Omental fat pad (tissue), 4 donors: Measurements from ENCODE around the gene RRP9. TPM values are rescaled to one million over a fixed set of nuclear protein-coding genes. Genes with fewer than 3 reads are reported as not detected.

Experiments used
- ATAC-seq: fragments of 150-250 bp; one replicate; pipeline ENCODE4 v1.9.1; 2016; ENCODE audit warnings: mild to moderate bottlenecking, moderate library complexity; ENCODE audit not compliant: low FRiP score
- DNase-seq: peaks from one replicate; pipeline ENCODE4 v3.0.0-alpha.2; 2019; ENCODE audit warnings: low spot score
- small RNA-seq: library from RNA; depleted of rRNA; stranded (forward); fragments of <200 nt; gene quantifications from one replicate; pipeline ENCODE3, GENCODE V24; 2016
- total RNA-seq, 4 donors: library from RNA; depleted of rRNA; stranded (reverse); fragments of >200 nt; gene quantifications; one replicate each; pipeline ENCODE4 v1.1.0, GENCODE V29; 2016
- TF ChIP-seq, protein P1 (sequence below), 3 donors: fragments of 450-650 bp; IDR thresholded peaks; one replicate each; pipeline ENCODE4 v1.5.1; 2016 to 2017; ENCODE audit warnings: antibody characterized with exemption in 3 of 3, mild to moderate bottlenecking in 3 of 3, moderate library complexity in 2 of 3

RRP9 gene
- total RNA-seq, 4 donors from 2014 or later, result 19.2 to 55.8 (median 21.3) TPM

DNA sequence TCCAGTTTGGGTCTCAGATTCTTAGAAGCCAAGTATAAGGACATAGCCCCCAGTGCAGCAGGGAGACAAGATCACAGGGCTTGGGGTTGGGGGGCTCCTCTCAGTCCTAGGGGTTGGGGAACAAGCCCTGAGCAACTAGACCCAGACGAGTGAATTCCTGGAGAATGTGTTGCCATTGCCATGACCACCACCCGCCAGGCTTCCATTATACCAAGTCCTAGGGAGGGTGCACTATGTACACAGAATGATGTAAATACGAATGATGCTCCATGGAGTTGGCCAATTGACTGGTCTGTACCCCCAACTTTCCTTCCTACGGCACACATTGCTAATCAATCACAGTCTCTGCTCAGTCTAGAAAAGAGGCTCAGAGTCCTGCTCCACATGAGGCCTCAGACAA, 47.3 kb downstream of the RRP9 start:
- TF ChIP-seq, protein P1, sequence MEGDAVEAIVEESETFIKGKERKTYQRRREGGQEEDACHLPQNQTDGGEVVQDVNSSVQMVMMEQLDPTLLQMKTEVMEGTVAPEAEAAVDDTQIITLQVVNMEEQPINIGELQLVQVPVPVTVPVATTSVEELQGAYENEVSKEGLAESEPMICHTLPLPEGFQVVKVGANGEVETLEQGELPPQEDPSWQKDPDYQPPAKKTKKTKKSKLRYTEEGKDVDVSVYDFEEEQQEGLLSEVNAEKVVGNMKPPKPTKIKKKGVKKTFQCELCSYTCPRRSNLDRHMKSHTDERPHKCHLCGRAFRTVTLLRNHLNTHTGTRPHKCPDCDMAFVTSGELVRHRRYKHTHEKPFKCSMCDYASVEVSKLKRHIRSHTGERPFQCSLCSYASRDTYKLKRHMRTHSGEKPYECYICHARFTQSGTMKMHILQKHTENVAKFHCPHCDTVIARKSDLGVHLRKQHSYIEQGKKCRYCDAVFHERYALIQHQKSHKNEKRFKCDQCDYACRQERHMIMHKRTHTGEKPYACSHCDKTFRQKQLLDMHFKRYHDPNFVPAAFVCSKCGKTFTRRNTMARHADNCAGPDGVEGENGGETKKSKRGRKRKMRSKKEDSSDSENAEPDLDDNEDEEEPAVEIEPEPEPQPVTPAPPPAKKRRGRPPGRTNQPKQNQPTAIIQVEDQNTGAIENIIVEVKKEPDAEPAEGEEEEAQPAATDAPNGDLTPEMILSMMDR (IDR thresholded peaks at IDR 0.05), result no peak
- no peak for DNase-seq
- ATAC-seq, result no peak

DNA sequence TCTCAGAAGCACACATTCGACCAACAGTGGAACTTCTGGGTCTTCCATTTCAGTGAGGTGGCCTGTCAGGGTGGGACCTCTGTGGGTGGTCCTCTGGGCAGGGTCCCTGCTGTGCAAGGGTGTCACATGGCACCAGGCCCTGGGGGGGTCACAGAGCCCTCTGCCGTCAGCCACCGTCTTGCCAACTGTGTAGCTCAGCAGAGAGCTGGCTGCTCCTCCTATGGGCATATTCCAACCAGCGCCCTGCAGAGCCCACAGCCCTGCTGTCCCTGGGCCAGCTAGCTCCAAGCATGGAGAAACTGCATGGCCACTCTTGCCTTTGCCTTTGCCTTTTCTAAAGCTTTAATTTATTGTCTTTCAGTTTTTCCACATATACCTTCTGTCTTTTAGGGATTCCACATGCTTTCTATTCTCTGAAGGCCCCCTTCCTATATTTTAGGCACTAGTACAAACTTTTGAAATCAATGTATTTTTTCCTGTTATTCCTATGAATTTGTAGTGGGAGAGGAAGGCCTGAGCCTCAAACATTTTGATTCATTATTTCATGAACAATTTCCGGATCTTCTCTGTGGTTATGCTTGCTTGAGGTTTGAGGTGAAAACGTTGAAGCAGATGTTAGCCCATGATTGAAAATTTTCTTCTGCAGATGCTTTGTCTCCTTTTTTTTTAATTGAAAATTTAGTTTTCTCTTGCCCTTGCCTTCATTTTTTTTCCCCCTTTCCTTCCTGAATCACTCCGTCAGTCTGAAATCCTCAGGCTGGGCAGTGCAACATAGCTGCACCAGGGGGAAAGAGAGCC, 50.3 kb downstream of the RRP9 start:
- DNase-seq, result no peak
- TF ChIP-seq, protein P1 (IDR thresholded peaks at IDR 0.05), result no peak
- no peak for ATAC-seq

DNA sequence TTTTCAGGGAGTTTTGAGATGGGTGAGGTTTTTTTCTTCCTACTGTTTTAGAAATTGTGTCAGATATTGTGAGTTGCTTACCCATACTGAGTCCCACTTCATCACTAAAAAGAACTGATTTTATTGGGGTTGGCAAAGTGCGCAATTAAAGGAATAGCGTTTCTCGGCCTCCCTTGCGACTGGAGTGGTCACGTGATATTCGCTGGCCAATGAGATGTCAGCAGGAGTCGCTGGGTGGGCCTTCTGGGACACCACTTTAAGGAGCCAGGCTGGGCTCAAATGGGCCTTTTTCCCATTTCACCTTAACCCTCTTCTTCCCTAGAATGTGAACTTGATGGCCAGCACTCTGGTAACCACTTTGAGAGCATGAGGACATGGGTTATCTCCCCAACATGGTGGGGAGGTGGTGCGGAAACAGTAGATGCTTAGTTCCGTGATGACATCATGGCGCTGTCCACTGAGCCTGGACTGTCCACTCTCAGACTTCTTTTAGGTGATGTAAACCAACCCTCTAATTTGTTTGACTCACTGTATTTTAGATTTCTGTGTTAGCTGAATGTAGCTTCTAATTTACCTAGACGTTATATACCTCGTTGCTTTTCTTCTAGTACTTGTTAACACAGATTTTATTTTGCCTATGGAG, 53.1 kb downstream of the RRP9 start:
- no peak for DNase-seq
- TF ChIP-seq, protein P1 (IDR thresholded peaks at IDR 0.05), result no peak
- no peak for ATAC-seq

DNA sequence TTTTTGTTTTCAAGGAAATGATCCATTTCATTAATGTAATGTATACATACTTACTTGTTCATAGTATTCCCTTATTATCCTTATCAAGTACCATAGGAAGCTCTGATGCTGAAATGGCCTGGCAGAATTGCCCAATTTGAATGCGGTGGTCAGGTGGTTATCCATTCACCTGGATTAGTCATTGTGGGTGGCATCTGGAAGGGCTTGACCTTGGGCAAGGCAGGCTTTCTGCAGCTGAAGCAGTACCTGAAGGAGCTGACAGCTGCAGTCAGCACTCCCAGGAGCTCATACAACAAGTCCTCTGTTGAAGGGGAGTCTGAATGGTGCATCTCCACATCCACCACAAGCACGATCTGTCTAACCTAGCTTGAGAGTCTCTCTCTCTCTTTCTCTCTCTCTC, 54.1 kb downstream of the RRP9 start:
- TF ChIP-seq, protein P1 (IDR thresholded peaks at IDR 0.05), result no peak
- no peak for DNase-seq

DNA sequence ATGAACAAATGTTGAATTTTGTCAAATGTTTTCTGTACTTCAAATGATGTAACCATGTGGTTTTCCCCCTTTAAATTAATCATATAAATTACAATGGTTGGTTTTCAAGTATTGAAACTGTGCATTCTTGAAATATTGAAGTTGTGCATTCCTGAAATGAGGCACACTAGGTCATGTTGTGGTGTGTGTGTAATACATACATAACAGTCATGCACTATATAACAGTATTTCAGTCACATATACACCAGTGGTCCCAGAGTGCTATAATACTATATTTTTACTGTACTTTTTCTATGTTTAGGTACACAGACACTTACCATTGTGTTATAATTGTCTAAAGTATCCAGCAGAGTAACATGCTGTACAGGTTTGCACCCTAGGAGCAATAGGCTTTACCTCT, 55.3 kb downstream of the RRP9 start:
- TF ChIP-seq, protein P1 (IDR thresholded peaks at IDR 0.05), result no peak
- DNase-seq, result no peak
- no peak for ATAC-seq

More for the DNA sequence above, 54.1 kb downstream of the RRP9 start:
- no peak for ATAC-seq

Small RNA genes within 50 kb of the gene (small RNA-seq; reads per million reads assigned to genes)
- not detected for gene AC115284.1

Other genes with a start within 250 kb of the RRP9 start
- under 1 TPM in 3 of 4 donors, not detected in 1; 0.06 to 0.48 (median 0.19) TPM for gene GRM2, start 234.8 kb downstream of the RRP9 start, total RNA-seq
- gene IQCF6, start 162.7 kb downstream of the RRP9 start, total RNA-seq, result not detected
- gene IQCF2, start 80.3 kb downstream of the RRP9 start, total RNA-seq, result not detected
- gene IQCF5, start 66.3 kb downstream of the RRP9 start, total RNA-seq, result not detected
- gene IQCF1, start 38.6 kb downstream of the RRP9 start, total RNA-seq, result not detected
- 10 to 100 TPM; 19.2 to 23.9 (median 22.8) TPM for gene PARP3, start 459 bp upstream of the RRP9 start, total RNA-seq
- gene GPR62, start 13.5 kb upstream of the RRP9 start, total RNA-seq, result under 1 TPM in 3 of 4 donors, not detected in 1; 0.19 to 0.37 (median 0.24) TPM
- 10 to 100 TPM; 21.4 to 84.0 (median 23.4) TPM for gene PCBP4, start 25.6 kb upstream of the RRP9 start, total RNA-seq
- 10 to 100 TPM; 57.3 to 87.1 (median 80.9) TPM for gene ABHD14B, start 32.1 kb upstream of the RRP9 start, total RNA-seq
- 10 to 100 TPM; 19.0 to 53.4 (median 24.5) TPM for gene ABHD14A, start 33.2 kb upstream of the RRP9 start, total RNA-seq
- 10 to 100 TPM; 34.0 to 57.7 (median 52.1) TPM for gene ACY1, start 41.6 kb upstream of the RRP9 start, total RNA-seq
- 1,000 to 10,000 TPM; 1,723 to 2,189 (median 1,972) TPM for gene RPL29, start 54.0 kb upstream of the RRP9 start, total RNA-seq
- gene DUSP7, start 114.7 kb upstream of the RRP9 start, total RNA-seq, result 10 to 100 TPM in 3 of 4 donors, 1 to 10 TPM in 1; 5.5 to 22.2 (median 16.8) TPM
- gene POC1A, start 212.5 kb upstream of the RRP9 start, total RNA-seq, result 1 to 10 TPM in 3 of 4 donors, under 1 TPM in 1; 0.65 to 2.0 (median 1.2) TPM